GM23338 (cell line): ENCODE results near the gene CRAMP1.

ENCODE experiments used
- EZH2 ChIP-seq: fragments of 200-600 bp; sonication (generic); IDR thresholded peaks from one replicate; pipeline ENCODE4 v1.8.0; 2017; ENCODE audit warnings: antibody characterized with exemption, mild to moderate bottlenecking, low read depth; ENCODE audit not compliant: unreplicated experiment
- EZH2phosphoT487 ChIP-seq: fragments of 200-600 bp; sonication (generic); IDR thresholded peaks from one replicate; pipeline ENCODE4 v1.8.1; 2018; ENCODE audit warnings: antibody characterized with exemption; ENCODE audit not compliant: unreplicated experiment
- POLR2AphosphoS5 ChIP-seq: IDR thresholded peaks from 2 replicates; pipeline ENCODE4 v1.6.1; 2016; ENCODE audit warnings: antibody characterized with exemption, low read depth
- ZNF331 ChIP-seq: fragments of 250-450 bp; sonication (Bioruptor Pico); IDR thresholded peaks from 2 replicates; pipeline ENCODE4 v1.5.0; 2020; ENCODE audit warnings: low read depth, mild to moderate bottlenecking, moderate library complexity
- TF ChIP-seq, protein P1 (sequence below), 2 experiments: fragments of 200-600 bp in 1 of 2; sonication (generic) in 1 of 2; conservative IDR thresholded peaks; 2 replicates each; pipeline versions ENCODE4 v1.5.1 to v1.6.1; 2016 to 2017; ENCODE audit warnings: antibody characterized with exemption in 2 of 2, low read depth in 2 of 2, mild to moderate bottlenecking in 2 of 2, moderate library complexity in 1 of 2
- TF ChIP-seq, protein P2 (sequence below): IDR thresholded peaks from one replicate; pipeline ENCODE4 v1.6.1; 2018; ENCODE audit warnings: antibody characterized with exemption; ENCODE audit not compliant: unreplicated experiment

DNA sequence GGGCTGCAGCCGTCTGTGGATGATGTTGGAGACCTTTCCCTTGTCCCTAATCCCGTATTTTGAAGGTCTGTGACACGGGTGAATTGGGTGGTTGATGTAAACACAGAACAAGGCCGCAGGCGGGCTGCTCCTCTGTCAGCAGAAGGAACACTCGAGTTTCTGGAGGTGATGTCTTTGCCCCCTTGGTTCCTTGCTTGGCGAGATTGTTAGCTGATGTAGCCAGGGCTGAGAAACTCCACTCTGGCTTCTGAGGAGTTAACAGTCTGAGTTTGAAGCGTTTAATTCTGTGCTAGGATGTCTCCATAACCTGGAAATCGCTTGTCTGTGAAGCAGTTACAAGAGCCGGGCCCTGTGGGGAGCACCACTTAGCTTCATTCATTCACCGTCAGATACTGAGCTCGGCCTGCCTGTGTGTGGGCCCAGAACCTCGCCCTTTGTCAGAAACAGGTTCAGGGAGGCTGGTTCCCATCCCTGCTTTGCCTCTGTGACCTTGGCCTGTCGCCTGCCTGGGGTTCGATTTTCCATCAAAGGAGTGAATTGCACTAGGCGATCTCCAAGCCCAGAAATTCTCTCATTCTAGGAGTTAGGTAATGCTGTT, 95.1 kb downstream of the CRAMP1 start:
- TF ChIP-seq, protein P1, sequence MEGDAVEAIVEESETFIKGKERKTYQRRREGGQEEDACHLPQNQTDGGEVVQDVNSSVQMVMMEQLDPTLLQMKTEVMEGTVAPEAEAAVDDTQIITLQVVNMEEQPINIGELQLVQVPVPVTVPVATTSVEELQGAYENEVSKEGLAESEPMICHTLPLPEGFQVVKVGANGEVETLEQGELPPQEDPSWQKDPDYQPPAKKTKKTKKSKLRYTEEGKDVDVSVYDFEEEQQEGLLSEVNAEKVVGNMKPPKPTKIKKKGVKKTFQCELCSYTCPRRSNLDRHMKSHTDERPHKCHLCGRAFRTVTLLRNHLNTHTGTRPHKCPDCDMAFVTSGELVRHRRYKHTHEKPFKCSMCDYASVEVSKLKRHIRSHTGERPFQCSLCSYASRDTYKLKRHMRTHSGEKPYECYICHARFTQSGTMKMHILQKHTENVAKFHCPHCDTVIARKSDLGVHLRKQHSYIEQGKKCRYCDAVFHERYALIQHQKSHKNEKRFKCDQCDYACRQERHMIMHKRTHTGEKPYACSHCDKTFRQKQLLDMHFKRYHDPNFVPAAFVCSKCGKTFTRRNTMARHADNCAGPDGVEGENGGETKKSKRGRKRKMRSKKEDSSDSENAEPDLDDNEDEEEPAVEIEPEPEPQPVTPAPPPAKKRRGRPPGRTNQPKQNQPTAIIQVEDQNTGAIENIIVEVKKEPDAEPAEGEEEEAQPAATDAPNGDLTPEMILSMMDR (conservative IDR thresholded peaks at IDR 0.05; ENCODE audit: low read depth in 2 of 2) = no peak
- TF ChIP-seq EZH2phosphoT487 (no peak), POLR2AphosphoS5 (no peak), ZNF331 (CRISPR knock-in tag) (no peak), EZH2 (no peak)
- TF ChIP-seq, protein P2, sequence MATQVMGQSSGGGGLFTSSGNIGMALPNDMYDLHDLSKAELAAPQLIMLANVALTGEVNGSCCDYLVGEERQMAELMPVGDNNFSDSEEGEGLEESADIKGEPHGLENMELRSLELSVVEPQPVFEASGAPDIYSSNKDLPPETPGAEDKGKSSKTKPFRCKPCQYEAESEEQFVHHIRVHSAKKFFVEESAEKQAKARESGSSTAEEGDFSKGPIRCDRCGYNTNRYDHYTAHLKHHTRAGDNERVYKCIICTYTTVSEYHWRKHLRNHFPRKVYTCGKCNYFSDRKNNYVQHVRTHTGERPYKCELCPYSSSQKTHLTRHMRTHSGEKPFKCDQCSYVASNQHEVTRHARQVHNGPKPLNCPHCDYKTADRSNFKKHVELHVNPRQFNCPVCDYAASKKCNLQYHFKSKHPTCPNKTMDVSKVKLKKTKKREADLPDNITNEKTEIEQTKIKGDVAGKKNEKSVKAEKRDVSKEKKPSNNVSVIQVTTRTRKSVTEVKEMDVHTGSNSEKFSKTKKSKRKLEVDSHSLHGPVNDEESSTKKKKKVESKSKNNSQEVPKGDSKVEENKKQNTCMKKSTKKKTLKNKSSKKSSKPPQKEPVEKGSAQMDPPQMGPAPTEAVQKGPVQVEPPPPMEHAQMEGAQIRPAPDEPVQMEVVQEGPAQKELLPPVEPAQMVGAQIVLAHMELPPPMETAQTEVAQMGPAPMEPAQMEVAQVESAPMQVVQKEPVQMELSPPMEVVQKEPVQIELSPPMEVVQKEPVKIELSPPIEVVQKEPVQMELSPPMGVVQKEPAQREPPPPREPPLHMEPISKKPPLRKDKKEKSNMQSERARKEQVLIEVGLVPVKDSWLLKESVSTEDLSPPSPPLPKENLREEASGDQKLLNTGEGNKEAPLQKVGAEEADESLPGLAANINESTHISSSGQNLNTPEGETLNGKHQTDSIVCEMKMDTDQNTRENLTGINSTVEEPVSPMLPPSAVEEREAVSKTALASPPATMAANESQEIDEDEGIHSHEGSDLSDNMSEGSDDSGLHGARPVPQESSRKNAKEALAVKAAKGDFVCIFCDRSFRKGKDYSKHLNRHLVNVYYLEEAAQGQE = no peak
